GM23338 (cell line): Measurements from ENCODE around the gene MYL4. TPM values are rescaled to one million over a fixed set of nuclear protein-coding genes. Genes with fewer than 3 reads are reported as not detected.

Experiments
- ATAC-seq: fragments of 200-7000 bp; cut with Tn5 transposase; 3 replicates; pipeline ENCODE4 v1.9.1; 2020
- DNase-seq: peaks from one replicate; pipeline ENCODE4 v3.0.0-alpha.2; 2015; ENCODE audit warnings: low spot score
- H2AFZ ChIP-seq: fragments of 200-600 bp; sonication (generic); 2 replicates; pipeline ENCODE4 v1.8.0; 2016; ENCODE audit warnings: antibody characterized with exemption, mild to moderate bottlenecking, moderate library complexity
- H3F3A ChIP-seq: fragments of 200-600 bp; sonication (generic); replicated peaks from 2 replicates; pipeline ENCODE4 v1.8.0; 2017; ENCODE audit warnings: antibody characterized with exemption, mixed run types, low read depth
- H3K27ac ChIP-seq: fragments of 200-600 bp; sonication (generic); 2 replicates; pipeline ENCODE4 v1.6.1; 2016; ENCODE audit warnings: low read depth
- H3K27me3 ChIP-seq: fragments of 200-600 bp; sonication (generic); 2 replicates; pipeline ENCODE4 v1.8.0; 2016; ENCODE audit warnings: mild to moderate bottlenecking, mixed run types, moderate library complexity; ENCODE audit not compliant: insufficient read depth
- H3K36me3 ChIP-seq: fragments of 200-600 bp; sonication (generic); 2 replicates; pipeline ENCODE4 v1.8.0; 2016; ENCODE audit warnings: mild to moderate bottlenecking; ENCODE audit not compliant: insufficient read depth
- H3K4me1 ChIP-seq: fragments of 200-600 bp; sonication (generic); 2 replicates; pipeline ENCODE4 v1.8.0; 2016; ENCODE audit warnings: mild to moderate bottlenecking, moderate library complexity; ENCODE audit not compliant: insufficient read depth
- H3K4me2 ChIP-seq: fragments of 200-600 bp; sonication (generic); 2 replicates; pipeline ENCODE4 v1.7.1; 2017; ENCODE audit warnings: mixed run types
- H3K4me3 ChIP-seq: fragments of 200-600 bp; sonication (generic); 2 replicates; pipeline ENCODE4 v1.6.1; 2016; ENCODE audit warnings: mixed run types
- H3K79me2 ChIP-seq: fragments of 200-600 bp; sonication (generic); replicated peaks from 2 replicates; pipeline ENCODE4 v1.8.0; 2017; ENCODE audit warnings: mild to moderate bottlenecking; ENCODE audit not compliant: insufficient read depth
- H3K9me2 ChIP-seq: fragments of 200-600 bp; sonication (generic); 2 replicates; pipeline ENCODE4 v1.8.0; 2017; ENCODE audit not compliant: insufficient read depth
- H4K20me1 ChIP-seq: fragments of 200-600 bp; sonication (generic); replicated peaks from 2 replicates; pipeline ENCODE4 v1.8.0; 2017; ENCODE audit warnings: mild to moderate bottlenecking; ENCODE audit not compliant: insufficient read depth
- H3K27ac Mint-ChIP-seq: 2 replicates; pipeline ENCODE4 v1.8.0; 2020; ENCODE audit warnings: inconsistent platforms, mild to moderate bottlenecking, moderate library complexity, mixed read lengths
- H3K27me3 Mint-ChIP-seq: 3 replicates; pipeline ENCODE4 v1.8.0; 2022; ENCODE audit warnings: low read depth, mild to moderate bottlenecking, moderate library complexity, mixed read lengths, inconsistent platforms; ENCODE audit not compliant: insufficient read depth, poor library complexity
- H3K36me3 Mint-ChIP-seq: 3 replicates; pipeline ENCODE4 v1.8.0; 2021; ENCODE audit warnings: low read depth, mild to moderate bottlenecking, inconsistent platforms, moderate library complexity, mixed read lengths
- H3K4me1 Mint-ChIP-seq: 3 replicates; pipeline ENCODE4 v1.8.0; 2020; ENCODE audit warnings: mild to moderate bottlenecking, inconsistent platforms, mixed read lengths
- H3K4me3 Mint-ChIP-seq: 3 replicates; pipeline ENCODE4 v1.8.0; 2021; ENCODE audit warnings: moderate library complexity, mild to moderate bottlenecking, inconsistent platforms, mixed read lengths
- H3K9me3 Mint-ChIP-seq: 3 replicates; pipeline ENCODE4 v1.8.0; 2020; ENCODE audit warnings: moderate library complexity, mild to moderate bottlenecking, inconsistent platforms, mixed read lengths
- CTCF ChIP-seq, 2 experiments: fragments of 200-600 bp in 1 of 2; sonication (generic) in 1 of 2; conservative IDR thresholded peaks; 2 replicates each; pipeline versions ENCODE4 v1.5.1 to v1.6.1; 2016 to 2017; ENCODE audit warnings: antibody characterized with exemption in 2 of 2, low read depth in 2 of 2, mild to moderate bottlenecking in 2 of 2, moderate library complexity in 1 of 2
- ETS1 ChIP-seq: IDR thresholded peaks from 2 replicates; pipeline ENCODE4 v1.6.1; 2016; ENCODE audit warnings: antibody characterized with exemption
- EZH2phosphoT487 ChIP-seq: fragments of 200-600 bp; sonication (generic); IDR thresholded peaks from one replicate; pipeline ENCODE4 v1.8.1; 2018; ENCODE audit warnings: antibody characterized with exemption; ENCODE audit not compliant: unreplicated experiment
- POLR2AphosphoS5 ChIP-seq: IDR thresholded peaks from 2 replicates; pipeline ENCODE4 v1.6.1; 2016; ENCODE audit warnings: antibody characterized with exemption, low read depth
- STAT1 ChIP-seq: IDR thresholded peaks from one replicate; pipeline ENCODE4 v1.6.1; 2016; ENCODE audit warnings: antibody characterized with exemption; ENCODE audit not compliant: unreplicated experiment
- ZNF331 ChIP-seq: fragments of 250-450 bp; sonication (Bioruptor Pico); IDR thresholded peaks from 2 replicates; pipeline ENCODE4 v1.5.0; 2020; ENCODE audit warnings: low read depth, mild to moderate bottlenecking, moderate library complexity
- ZNF462 ChIP-seq: fragments of 250-450 bp; sonication (Bioruptor Pico); IDR thresholded peaks from 2 replicates; pipeline ENCODE4 v1.5.0; 2020; ENCODE audit warnings: mild to moderate bottlenecking, moderate library complexity
- polyA plus RNA-seq: library from polyadenylated mRNA; unstranded; fragments of >200 nt; fragmentation: Nextera tagmentation; extraction: Ambion mirVana; gene quantifications from 2 replicates; pipeline ENCODE4 v1.2.1, GENCODE V29; 2016
- total RNA-seq: library from RNA; depleted of rRNA; stranded (reverse); fragments of >200 nt; shearing (Covaris generic); gene quantifications from 2 replicates; pipeline ENCODE4 v1.2.3, GENCODE V29; 2014

The MYL4 gene
- total and polyA plus RNA-seq, 2 experiments from 2014 or later, result 0.44 TPM; not detected in 1

GRCh38 chr17:47190770-47191169, 18.4 kb upstream of the MYL4 start (continued):
- TF ChIP-seq CTCF (conservative IDR thresholded peaks at IDR 0.05; ENCODE audit: low read depth in 2 of 2), result no peak
- no peak for TF ChIP-seq ZNF331 (CRISPR knock-in tag)
- no peak for TF ChIP-seq ETS1
- TF ChIP-seq ZNF462 (CRISPR knock-in tag), result no peak
- TF ChIP-seq STAT1, result no peak

GRCh38 chr17:47192554-47192953, 16.6 kb upstream of the MYL4 start:
- H2AFZ ChIP-seq, result no peak overlapping the region
- H3K27ac Mint-ChIP-seq, result no peak overlapping the region
- peaks cover 6% of the 10 kb centered on the region; the same call in 2 of the 3 replicates for H3K4me1 Mint-ChIP-seq
- no peaks in the 10 kb centered on the region for H3K36me3 ChIP-seq
- no peaks in the 10 kb centered on the region for H3K27me3 ChIP-seq
- TF ChIP-seq POLR2AphosphoS5 (no peak), ZNF462 (CRISPR knock-in tag) (no peak), EZH2phosphoT487 (no peak)
- no peaks in the 10 kb centered on the region; the same call in 2 of the 3 replicates for H3K36me3 Mint-ChIP-seq
- no peak overlapping the region for H3K4me3 ChIP-seq
- H3K4me2 ChIP-seq, result no peak overlapping the region
- no peak overlapping the region for H3K27ac ChIP-seq
- no peaks in the 10 kb centered on the region; the same call in 2 of the 3 replicates for H3K9me3 Mint-ChIP-seq
- H3K4me1 ChIP-seq, result peaks cover 9% of the 10 kb centered on the region
- no peak overlapping the region for H3K4me3 Mint-ChIP-seq
- H3K9me2 ChIP-seq, result no peaks in the 10 kb centered on the region
- H3K79me2 ChIP-seq, result peaks cover 11% of the 10 kb centered on the region
- DNase-seq (no peak), ATAC-seq (no peak)
- 0 out of 2 replicates have a peak, but pooled peaks cover 11% of the 10 kb centered on the region for H4K20me1 ChIP-seq
- no peaks in the 10 kb centered on the region for H3F3A ChIP-seq
- H3K27me3 Mint-ChIP-seq, result peaks cover 9% of the 10 kb centered on the region
